Heart left ventricle (tissue), 13 donors: Measurements from ENCODE around the gene LMF1.

ENCODE experiments used
- CTCF ChIP-seq, 12 donors: fragments of 200-600 bp; sonication (generic) in 4 of 12; IDR thresholded peaks; one replicate each; pipeline versions ENCODE4 v1.5.0 to v1.8.0; 2018 to 2022; ENCODE audit warnings: antibody characterized with exemption in 12 of 12, mild to moderate bottlenecking in 5 of 12
- POLR2A ChIP-seq, 2 donors: fragments of 450-650 bp; IDR thresholded peaks; one replicate each; pipeline ENCODE4 v1.6.1; 2017; ENCODE audit warnings: antibody characterized with exemption in 2 of 2, mild to moderate bottlenecking in 2 of 2, moderate library complexity in 2 of 2
- donor health status: ischemic (EF 13 %, LVEDD 7.1; RV severe dilation, severe dysfunction).
- donor health status: DM: no; HTN: yes; CAD: no.
- donor health status: DM: no; HTN: no; CAD: no.
- donor health status: ischemic (EF 25% LVEDD 6.9; RV normal size, moderate dysfunction).
- donor health status: ischemic (EF 25% LVEDD 5.7; RV mildly dilated, moderate dysfunction).
- donor health status: ischemic (EF 35%, LVEDD 5.7; RV mildly dilated, moderate dysfunction).
- donor health status: nonischemic (EF 11% LVEDD 7.7; RV severe dilation, severe dysfunction).
- donor health status: DM: yes; HTN: yes; CAD: no.
- donor health status: PGD.
- donor health status: ischemic (EF 29% LVEDD 5.4; RV normal size, mild dysfunction).
- donor health status: nonischemic (EF 23%, LVEDD 6.1; RV moderate dilation, normal function).

GRCh38 chr16:972316-973002 lies 1.7 kb upstream of the LMF1 start:
- no peak for TF ChIP-seq CTCF (IDR thresholded peaks at IDR 0.05)
- TF ChIP-seq POLR2A (IDR thresholded peaks at IDR 0.05), result no peak
